Caco-2 (cell line): Measurements from ENCODE around the gene TIMP2. TPM values are rescaled to one million over a fixed set of nuclear protein-coding genes. Genes with fewer than 3 reads are reported as not detected.

Source experiments
- BruUV-seq: library from RNA; stranded (reverse); fragments of 400-500 nt; replicated peaks from 2 replicates; lab custom pipeline; 2021; lab: Mats Ljungman, UMichigan
- CTCF ChIA-PET: fragments of 300-600 bp; sonication (Branson Sonifier 250); formaldehyde crosslinking; loops from one replicate; lab custom pipeline; 2022; ENCODE audit warnings: antibody characterized with exemption; lab: Charles Lee
- POLR2A ChIA-PET: fragments of 300-600 bp; sonication (Branson Sonifier 250); formaldehyde crosslinking; loops from one replicate; lab custom pipeline; 2022; ENCODE audit warnings: antibody characterized with exemption; lab: Charles Lee
- DNase-seq, 2 experiments: peaks; one replicate each; pipeline versions ENCODE4 v3.0.0 to v3.0.0-alpha.2; 2020 to 2022
- H3K27me3 ChIP-seq: replicated peaks from 2 replicates; pipeline ENCODE4 v1.6.0; 2011; ENCODE audit warnings: low read length; ENCODE audit not compliant: control insufficient read depth, insufficient read depth
- H3K36me3 ChIP-seq: 2 replicates; pipeline ENCODE4 v1.5.1; 2011; ENCODE audit warnings: low read length; ENCODE audit not compliant: control insufficient read depth, insufficient read depth
- H3K4me1 ChIP-seq: fragments of 250-450 bp; sonication (Bioruptor Pico); 2 replicates; pipeline ENCODE4 v1.5.1; 2020; ENCODE audit warnings: mild to moderate bottlenecking
- H3K4me3 ChIP-seq: 2 replicates; pipeline ENCODE4 v1.5.1; 2011; ENCODE audit warnings: low read depth, mild to moderate bottlenecking, control low read depth, low read length
- H3K9me3 ChIP-seq: fragments of 250-450 bp; sonication (Bioruptor Pico); 2 replicates; pipeline ENCODE4 v1.5.1; 2020; ENCODE audit warnings: mild to moderate bottlenecking, moderate library complexity
- H3K27ac Mint-ChIP-seq: one replicate; pipeline ENCODE4 v1.8.0; 2022; ENCODE audit warnings: mixed read lengths; ENCODE audit not compliant: unreplicated experiment
- H3K27me3 Mint-ChIP-seq: one replicate; pipeline ENCODE4 v1.8.0; 2022; ENCODE audit warnings: mixed read lengths; ENCODE audit not compliant: insufficient read depth, unreplicated experiment
- H3K36me3 Mint-ChIP-seq: one replicate; pipeline ENCODE4 v1.8.0; 2022; ENCODE audit warnings: mild to moderate bottlenecking, mixed read lengths; ENCODE audit not compliant: insufficient read depth, unreplicated experiment
- H3K4me1 Mint-ChIP-seq: one replicate; pipeline ENCODE4 v1.8.0; 2022; ENCODE audit warnings: low read depth, mixed read lengths; ENCODE audit not compliant: unreplicated experiment
- H3K4me3 Mint-ChIP-seq: one replicate; pipeline ENCODE4 v1.8.0; 2022; ENCODE audit warnings: mild to moderate bottlenecking, moderate library complexity, mixed read lengths; ENCODE audit not compliant: unreplicated experiment
- H3K9me3 Mint-ChIP-seq: one replicate; pipeline ENCODE4 v1.8.0; 2022; ENCODE audit warnings: mixed read lengths; ENCODE audit not compliant: unreplicated experiment
- CTCF ChIP-seq, 2 experiments: fragments of 200-600 bp in 1 of 2; IDR thresholded peaks; 1 replicate in 1 of 2; 2 replicates in 1 of 2; pipeline versions ENCODE4 v1.5.1 to v1.8.0; 2011 to 2022; ENCODE audit warnings: antibody characterized with exemption in 1 of 2, control low read depth in 1 of 2, inconsistent platforms in 1 of 2, low read depth in 1 of 2, low read length in 1 of 2, mild to moderate bottlenecking in 1 of 2, moderate library complexity in 1 of 2; ENCODE audit not compliant: insufficient read depth in 1 of 2, severe bottlenecking in 1 of 2, unreplicated experiment in 1 of 2
- intact Hi-C: fragments of 100-400 bp; cut with micrococcal nuclease; formaldehyde crosslinking; loops from one replicate; pipeline ENCODE4 v1.10.0; 2022; ENCODE audit not compliant: unreplicated experiment
- total RNA-seq: library from RNA; stranded (reverse); gene quantifications from 2 replicates; pipeline ENCODE4 v1.2.3, GENCODE V29; 2022

TIMP2 gene
- total RNA-seq, 1 experiment from 2014 or later: 70.1 TPM

- Histone ChIP-seq H3K4me1 (peaks cover 27% of the 10 kb centered on the region), H3K9me3 (no peaks in the 10 kb centered on the region), H3K4me3 (no peak overlapping the region), H3K36me3 (no peaks in the 10 kb centered on the region; the same call in 1 of the 2 replicates), H3K27me3 (no peaks in the 10 kb centered on the region)
- no peak for TF ChIP-seq CTCF (IDR thresholded peaks at IDR 0.05; ENCODE audit: insufficient read depth in 1 of 2, low read depth in 1 of 2, low read length in 1 of 2, severe bottlenecking in 1 of 2, unreplicated experiment in 1 of 2)
- POLR2A ChIA-PET: no interaction called here
- CTCF ChIA-PET: no interaction called here
- DNase-seq: no peak
- H3K27ac Mint-ChIP-seq: peak overlapping the region; percentile 54
- H3K4me3 Mint-ChIP-seq: no peak overlapping the region
- intact Hi-C loops: loop anchor here (5.0 kb wide), 1 partner anchor 1770 kb away; no protein-coding TSS in a partner anchor
- peaks cover 43% of the 10 kb centered on the region for H3K4me1 Mint-ChIP-seq
- H3K36me3 Mint-ChIP-seq: peaks cover 41% of the 10 kb centered on the region
- H3K27me3 Mint-ChIP-seq: no peaks in the 10 kb centered on the region
- no TSS peak for BruUV-seq
- H3K9me3 Mint-ChIP-seq: no peaks in the 10 kb centered on the region
Observed at GRCh38 chr17:78901806-78902205, 23.4 kb downstream of the TIMP2 start.

DNA sequence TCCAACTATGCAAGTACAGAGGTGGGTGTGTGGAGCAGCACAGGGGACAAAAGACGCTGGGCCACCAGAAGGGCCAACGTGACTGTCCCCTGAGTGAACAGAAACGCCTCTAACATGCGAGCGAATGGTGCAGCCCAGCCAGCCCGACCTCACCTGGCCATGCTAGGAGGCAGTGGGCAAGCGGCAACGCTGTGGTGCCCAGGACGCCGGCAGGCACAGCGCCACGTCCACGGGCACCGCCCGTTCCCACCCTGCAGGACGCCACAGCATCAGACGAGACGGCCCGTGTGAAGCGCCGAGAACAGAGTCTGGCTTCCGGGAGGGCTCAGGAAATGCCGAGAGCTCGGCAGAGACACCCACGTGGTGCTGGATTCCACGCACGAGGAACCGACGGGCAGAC, 24.4 kb downstream of the TIMP2 start:
- Histone ChIP-seq H3K36me3 (no peaks in the 10 kb centered on the region; the same call in 1 of the 2 replicates), H3K4me3 (no peak overlapping the region), H3K9me3 (no peaks in the 10 kb centered on the region), H3K27me3 (no peaks in the 10 kb centered on the region), H3K4me1 (peaks cover 27% of the 10 kb centered on the region)
- intact Hi-C loops: loop anchor here (5.0 kb wide), 1 partner anchor 1771 kb away; no protein-coding TSS in a partner anchor
- TF ChIP-seq CTCF (IDR thresholded peaks at IDR 0.05; ENCODE audit: insufficient read depth in 1 of 2, low read depth in 1 of 2, low read length in 1 of 2, severe bottlenecking in 1 of 2, unreplicated experiment in 1 of 2): no peak
- H3K4me3 Mint-ChIP-seq: no peak overlapping the region
- peaks cover 43% of the 10 kb centered on the region for H3K4me1 Mint-ChIP-seq
- H3K27me3 Mint-ChIP-seq: no peaks in the 10 kb centered on the region
- ChIA-PET POLR2A (interaction anchor here (0.6 kb wide), 1 partner anchor 109 kb away, joined by 3 read pairs; the partner anchor contains the start of gene CANT1), CTCF (no interaction called here)
- peak overlapping the region; percentile 54 for H3K27ac Mint-ChIP-seq
- H3K36me3 Mint-ChIP-seq: peaks cover 48% of the 10 kb centered on the region
- no peak for DNase-seq
- no TSS peak for BruUV-seq
- H3K9me3 Mint-ChIP-seq: no peaks in the 10 kb centered on the region

- ChIA-PET CTCF (interaction anchor here (0.7 to 1.5 kb wide), 3 partner anchors 16 to 163 kb away, joined by 3 to 5 read pairs (median 5); no protein-coding TSS in a partner anchor), POLR2A (interaction anchor here (1.0 to 1.6 kb wide), 2 partner anchors 16 to 24 kb away, joined by 4 to 6 read pairs; no protein-coding TSS in a partner anchor)
- Mint-ChIP-seq H3K27ac (peak overlapping the region; percentile 90), H3K27me3 (no peaks in the 10 kb centered on the region), H3K9me3 (no peaks in the 10 kb centered on the region), H3K4me1 (peaks cover 42% of the 10 kb centered on the region), H3K4me3 (peak overlapping the region; percentile 15), H3K36me3 (peaks cover 48% of the 10 kb centered on the region)
- no TSS peak for BruUV-seq
- intact Hi-C loops: loop anchor here (1.0 to 5.0 kb wide), 2 partner anchors 16 to 1773 kb away; no protein-coding TSS in a partner anchor
- TF ChIP-seq CTCF (IDR thresholded peaks at IDR 0.05; ENCODE audit: insufficient read depth in 1 of 2, low read depth in 1 of 2, low read length in 1 of 2, severe bottlenecking in 1 of 2, unreplicated experiment in 1 of 2): no peak
- Histone ChIP-seq H3K9me3 (no peaks in the 10 kb centered on the region), H3K4me3 (no peak overlapping the region), H3K4me1 (peaks cover 27% of the 10 kb centered on the region), H3K36me3 (no peaks in the 10 kb centered on the region; the same call in 1 of the 2 replicates), H3K27me3 (no peaks in the 10 kb centered on the region)
- peak; percentile 75 to 85 for DNase-seq
Observed at GRCh38 chr17:78899361-78900260, 25.6 kb downstream of the TIMP2 start.
